SK-N-SH (cell line): Measurements from ENCODE around the gene MROH2B.

Source experiments
- CTCF ChIP-seq: fragments of 200-600 bp; sonication (generic); IDR thresholded peaks from 2 replicates; pipeline ENCODE4 v1.6.1; 2017; ENCODE audit warnings: antibody characterized with exemption, mild to moderate bottlenecking, moderate library complexity
- EP300 ChIP-seq, 2 experiments: IDR thresholded peaks; 2 replicates each; pipeline versions ENCODE4 v1.4.0 to v1.6.1; 2012; ENCODE audit warnings: borderline replicate concordance in 1 of 2, low read depth in 1 of 2, low read length in 1 of 2
- FOXJ3 ChIP-seq: sonication (generic); formaldehyde crosslinking; IDR thresholded peaks from 2 replicates; pipeline ENCODE4 v1.5.1; 2020; ENCODE audit warnings: mild to moderate bottlenecking, missing genetic modification reagents
- GABPA ChIP-seq: IDR thresholded peaks from 2 replicates; pipeline ENCODE4 v1.4.0; 2012; ENCODE audit warnings: low read depth, mild to moderate bottlenecking
- MEF2A ChIP-seq: IDR thresholded peaks from 2 replicates; pipeline ENCODE4 v1.4.0; 2012; ENCODE audit warnings: low read depth, borderline replicate concordance
- NRF1 ChIP-seq: IDR thresholded peaks from 2 replicates; pipeline ENCODE4 v1.6.1; 2012; ENCODE audit warnings: low read depth, mild to moderate bottlenecking, low read length
- POLR2AphosphoS5 ChIP-seq: IDR thresholded peaks from 2 replicates; pipeline ENCODE4 v1.6.1; 2012; ENCODE audit warnings: low read depth, low read length
- RAD21 ChIP-seq: IDR thresholded peaks from 2 replicates; pipeline ENCODE4 v1.6.1; 2012; ENCODE audit warnings: mild to moderate bottlenecking, low read length
- RCOR1 ChIP-seq: fragments of 150-350 bp; IDR thresholded peaks from 2 replicates; pipeline ENCODE4 v1.6.1; 2017; ENCODE audit warnings: antibody characterized with exemption, low read length
- RFX5 ChIP-seq: IDR thresholded peaks from 2 replicates; pipeline ENCODE4 v1.6.1; 2012; ENCODE audit warnings: mild to moderate bottlenecking, improper control_type of control experiment, low read length
- YY1 ChIP-seq: IDR thresholded peaks from 2 replicates; pipeline ENCODE4 v1.4.0; 2012; ENCODE audit warnings: low read depth, mild to moderate bottlenecking
- TF ChIP-seq, protein P1 (sequence below): IDR thresholded peaks from 2 replicates; pipeline ENCODE4 v1.6.1; 2012; ENCODE audit warnings: mild to moderate bottlenecking, low read depth, low read length, moderate library complexity
- TF ChIP-seq, protein P2 (sequence below): fragments of 150-350 bp; IDR thresholded peaks from 2 replicates; pipeline ENCODE4 v1.6.1; 2017; ENCODE audit warnings: antibody characterized with exemption, low read length, low read depth, borderline replicate concordance

- TF ChIP-seq FOXJ3 (CRISPR knock-in tag) (no peak), RAD21 (no peak), CTCF (no peak), YY1 (no peak), NRF1 (no peak), GABPA (no peak), POLR2AphosphoS5 (no peak), EP300 (IDR thresholded peaks at IDR 0.05; ENCODE audit: borderline replicate concordance in 1 of 2, low read depth in 1 of 2, low read length in 1 of 2) (no peak), RCOR1 (no peak), RFX5 (no peak), MEF2A (no peak)
- TF ChIP-seq, protein P1, sequence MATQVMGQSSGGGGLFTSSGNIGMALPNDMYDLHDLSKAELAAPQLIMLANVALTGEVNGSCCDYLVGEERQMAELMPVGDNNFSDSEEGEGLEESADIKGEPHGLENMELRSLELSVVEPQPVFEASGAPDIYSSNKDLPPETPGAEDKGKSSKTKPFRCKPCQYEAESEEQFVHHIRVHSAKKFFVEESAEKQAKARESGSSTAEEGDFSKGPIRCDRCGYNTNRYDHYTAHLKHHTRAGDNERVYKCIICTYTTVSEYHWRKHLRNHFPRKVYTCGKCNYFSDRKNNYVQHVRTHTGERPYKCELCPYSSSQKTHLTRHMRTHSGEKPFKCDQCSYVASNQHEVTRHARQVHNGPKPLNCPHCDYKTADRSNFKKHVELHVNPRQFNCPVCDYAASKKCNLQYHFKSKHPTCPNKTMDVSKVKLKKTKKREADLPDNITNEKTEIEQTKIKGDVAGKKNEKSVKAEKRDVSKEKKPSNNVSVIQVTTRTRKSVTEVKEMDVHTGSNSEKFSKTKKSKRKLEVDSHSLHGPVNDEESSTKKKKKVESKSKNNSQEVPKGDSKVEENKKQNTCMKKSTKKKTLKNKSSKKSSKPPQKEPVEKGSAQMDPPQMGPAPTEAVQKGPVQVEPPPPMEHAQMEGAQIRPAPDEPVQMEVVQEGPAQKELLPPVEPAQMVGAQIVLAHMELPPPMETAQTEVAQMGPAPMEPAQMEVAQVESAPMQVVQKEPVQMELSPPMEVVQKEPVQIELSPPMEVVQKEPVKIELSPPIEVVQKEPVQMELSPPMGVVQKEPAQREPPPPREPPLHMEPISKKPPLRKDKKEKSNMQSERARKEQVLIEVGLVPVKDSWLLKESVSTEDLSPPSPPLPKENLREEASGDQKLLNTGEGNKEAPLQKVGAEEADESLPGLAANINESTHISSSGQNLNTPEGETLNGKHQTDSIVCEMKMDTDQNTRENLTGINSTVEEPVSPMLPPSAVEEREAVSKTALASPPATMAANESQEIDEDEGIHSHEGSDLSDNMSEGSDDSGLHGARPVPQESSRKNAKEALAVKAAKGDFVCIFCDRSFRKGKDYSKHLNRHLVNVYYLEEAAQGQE: no peak
- TF ChIP-seq, protein P2, sequence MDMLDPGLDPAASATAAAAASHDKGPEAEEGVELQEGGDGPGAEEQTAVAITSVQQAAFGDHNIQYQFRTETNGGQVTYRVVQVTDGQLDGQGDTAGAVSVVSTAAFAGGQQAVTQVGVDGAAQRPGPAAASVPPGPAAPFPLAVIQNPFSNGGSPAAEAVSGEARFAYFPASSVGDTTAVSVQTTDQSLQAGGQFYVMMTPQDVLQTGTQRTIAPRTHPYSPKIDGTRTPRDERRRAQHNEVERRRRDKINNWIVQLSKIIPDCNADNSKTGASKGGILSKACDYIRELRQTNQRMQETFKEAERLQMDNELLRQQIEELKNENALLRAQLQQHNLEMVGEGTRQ: no peak
These were observed 86.3 kb downstream of the MROH2B start for GRCh38 chr5:40984884-40985283.
